Stimulated activated CD8-positive, alpha-beta memory T cell treated with anti-CD3 and anti-CD28 coated beads, Interleukin-7, amount 100 ng/mL, for 4 hours (primary cell): ENCODE measurements around the gene POC1A.
A peak's percentile ranks its signal among the peaks of the same experiment; 100 is the strongest.

Experiments
- DNase-seq, 2 donors: peaks; one replicate each; pipeline ENCODE4 v3.0.0-alpha.2; 2020; ENCODE audit warnings: low read depth in 2 of 2

The POC1A gene

GRCh38 chr3:52154135-52155094, at the start of gene POC1A:
TSS of gene POC1A (minus strand) at chr3:52154423. CDS start at chr3:52154372, 51 bp downstream.
- DNase-seq, result peak; percentile 70 to 83

DNA sequence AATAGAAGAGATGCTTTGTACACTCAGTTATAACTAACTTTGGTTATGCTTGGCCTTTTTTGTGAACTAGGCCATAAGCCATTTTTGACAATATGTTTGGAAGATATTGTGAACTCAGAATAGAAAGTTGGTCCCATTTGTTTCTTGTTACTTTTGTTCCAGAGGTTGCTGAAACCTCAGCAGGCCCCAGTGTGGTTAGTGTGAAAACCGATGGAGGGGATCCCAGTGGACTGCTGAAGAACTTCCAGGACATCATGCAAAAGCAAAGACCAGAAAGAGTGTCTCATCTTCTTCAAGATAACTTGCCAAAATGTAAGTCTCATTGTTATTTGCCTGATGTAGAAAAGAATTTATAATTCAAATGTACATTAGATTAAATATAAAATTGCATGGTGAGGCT, 49.5 kb upstream of the POC1A start:
- no peak for DNase-seq

- DNase-seq, result no peak
Measured at GRCh38 chr3:52202384-52203077, 48.3 kb upstream of the POC1A start.

DNA sequence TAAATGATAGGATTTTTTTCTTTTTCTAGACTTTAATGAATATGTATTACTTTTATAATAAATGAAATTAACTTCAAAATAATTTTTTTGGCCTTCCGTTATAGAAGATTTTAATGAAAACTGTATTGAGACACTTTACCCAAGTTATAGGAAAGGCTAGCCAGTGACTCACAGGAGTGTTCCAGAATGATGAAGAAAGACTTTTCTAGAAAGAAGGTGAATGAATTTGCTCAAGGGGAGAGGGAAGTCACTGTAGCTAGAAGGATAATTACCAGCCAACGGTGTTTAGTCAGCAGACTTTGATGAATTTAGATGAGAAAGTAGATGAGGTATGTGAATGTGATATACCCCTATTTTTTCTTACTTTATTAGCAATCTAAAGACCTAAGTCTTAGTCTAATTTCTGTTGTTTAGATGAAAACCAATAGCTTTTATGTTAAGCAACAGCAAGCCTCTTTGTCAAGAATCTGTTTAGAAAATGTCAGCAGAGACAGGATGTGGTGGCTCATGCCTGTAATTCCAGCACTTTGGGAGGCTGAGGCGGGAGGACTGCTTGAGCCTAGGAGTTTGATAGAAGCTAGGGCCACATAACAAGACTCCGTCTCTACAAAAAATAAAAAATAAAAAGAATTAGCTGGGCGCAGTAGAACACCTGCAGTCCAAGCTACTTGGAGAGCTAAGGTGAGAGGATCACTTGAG, 46.9 kb upstream of the POC1A start:
- no peak for DNase-seq

GRCh38 chr3:52198643-52199608, 44.7 kb upstream of the POC1A start:
- DNase-seq, result no peak

- peak; percentile 83 to 90 for DNase-seq
Measured at GRCh38 chr3:52197842-52198625, 43.8 kb upstream of the POC1A start, which contains the start of gene ALAS1. TSS of gene ALAS1 (plus strand) at chr3:52198160. CDS start at chr3:52199242, 1,082 bp downstream.

DNA sequence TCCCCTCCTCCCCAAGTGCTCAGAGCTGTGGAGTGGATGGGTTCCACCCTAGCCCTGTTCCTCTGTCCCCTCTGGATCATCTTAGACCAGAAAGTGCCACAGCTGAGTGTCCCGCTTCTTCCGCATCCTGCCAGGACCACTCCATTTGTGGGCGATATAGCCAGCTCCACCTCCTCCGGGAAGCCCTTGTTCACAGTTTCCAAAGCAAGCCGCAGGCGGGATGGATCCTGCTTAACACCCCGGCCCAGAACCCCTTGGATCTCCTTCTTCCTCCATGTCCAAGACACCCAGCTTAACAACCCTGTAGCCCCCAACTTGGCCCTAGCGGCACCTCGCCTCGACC, 43.2 kb upstream of the POC1A start:
- no peak for DNase-seq

DNA sequence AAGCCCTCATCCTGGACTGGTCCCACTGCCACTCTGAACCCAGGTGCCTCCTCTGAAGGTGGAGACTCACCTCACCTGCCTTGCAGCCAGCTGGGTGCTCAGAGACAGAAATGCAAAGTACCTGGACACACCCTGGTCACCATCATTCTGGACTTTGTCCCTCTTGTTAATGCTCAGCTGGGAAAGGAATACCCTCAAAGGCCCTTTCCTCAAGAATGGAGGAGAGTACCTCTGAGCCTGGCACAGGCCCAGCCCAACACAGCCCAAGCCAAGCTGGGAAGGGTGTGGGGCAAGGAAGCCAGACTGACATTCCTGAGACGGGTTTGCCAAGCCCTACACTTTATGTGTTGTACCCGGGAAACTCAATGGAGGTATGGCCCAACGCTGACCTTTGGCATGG, 42.8 kb upstream of the POC1A start:
- DNase-seq, result no peak

DNA sequence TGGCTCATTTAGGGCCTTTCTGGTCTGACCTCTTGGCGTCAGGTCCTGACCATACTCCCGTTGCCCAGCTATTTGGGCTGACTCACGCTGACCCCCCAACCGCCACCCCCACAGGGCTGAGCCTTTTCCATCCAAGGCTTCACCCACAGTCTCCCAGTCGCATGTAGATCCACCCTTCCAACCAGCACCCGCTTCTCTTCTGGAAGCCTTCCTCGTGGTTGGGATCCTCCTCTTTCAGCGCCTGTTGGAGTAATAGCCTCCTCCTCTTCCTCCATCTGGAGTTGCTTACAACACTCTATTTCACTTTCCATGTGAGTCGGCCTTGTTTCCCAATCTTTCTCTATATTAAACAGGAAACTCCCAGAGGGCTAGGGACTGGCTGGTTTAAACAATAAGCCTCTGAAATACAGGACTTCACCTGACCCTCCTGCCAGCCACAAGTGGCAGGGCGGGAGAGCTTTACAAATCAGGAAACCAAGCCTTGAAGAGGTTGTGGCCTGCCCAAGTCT, 41.7 kb upstream of the POC1A start:
- DNase-seq, result no peak

DNA sequence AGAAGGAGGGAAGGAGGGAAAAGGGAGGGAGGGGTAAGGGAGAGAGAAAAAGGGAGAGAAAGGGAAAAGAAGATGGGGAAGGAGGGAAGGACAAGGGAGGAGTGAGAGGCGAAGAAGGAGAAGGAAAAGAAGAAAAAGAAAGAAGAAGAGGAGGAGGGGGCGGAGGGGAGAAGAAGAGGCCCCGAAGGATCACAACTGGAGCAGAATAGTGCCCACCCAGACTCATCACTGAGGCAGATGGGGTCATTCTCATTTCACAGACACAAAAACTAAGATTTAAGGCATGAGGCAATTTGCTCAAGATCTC, 41.0 kb upstream of the POC1A start:
- no peak for DNase-seq

DNA sequence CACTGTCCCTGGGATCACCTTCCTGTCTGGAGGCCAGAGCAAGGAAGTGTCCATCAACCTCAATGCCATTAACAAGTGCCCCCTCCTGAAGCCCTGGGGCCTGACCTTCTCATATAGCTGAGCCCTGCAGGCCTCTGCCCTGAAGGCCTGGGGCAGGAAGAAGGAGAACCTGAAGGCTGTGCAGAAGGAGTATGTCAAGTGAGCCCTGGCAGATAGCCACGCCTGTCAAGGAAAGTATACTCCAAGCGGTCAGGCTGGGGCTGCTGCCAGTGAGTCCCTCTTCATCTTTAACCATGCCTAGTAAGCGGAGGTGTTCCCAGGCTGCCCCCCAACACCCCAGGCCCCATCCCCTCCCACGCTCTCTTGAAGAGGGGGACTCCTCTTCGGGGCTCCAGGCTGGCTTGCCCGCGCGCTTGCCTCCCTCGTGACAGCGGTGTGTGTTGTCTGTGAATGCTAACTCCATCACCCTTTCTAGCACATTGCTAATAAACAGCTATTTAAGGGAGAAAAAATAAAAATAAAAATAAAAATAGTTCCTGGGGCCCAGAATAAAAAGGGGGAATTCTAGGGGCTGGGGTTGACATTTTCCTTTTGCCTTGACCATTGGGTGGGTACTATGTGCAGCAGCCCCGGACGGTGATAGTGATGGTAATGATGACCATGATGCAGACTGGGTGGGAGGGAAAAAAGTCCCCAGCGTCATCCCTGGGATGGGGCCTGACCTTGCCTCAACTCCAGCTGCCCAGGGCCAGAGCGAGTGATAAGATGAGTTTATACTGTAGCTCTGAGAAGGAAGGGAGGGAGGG, 40.5 kb upstream of the POC1A start:
- DNase-seq, result no peak

GRCh38 chr3:52193065-52193464, 38.8 kb upstream of the POC1A start:
- no peak for DNase-seq

DNA sequence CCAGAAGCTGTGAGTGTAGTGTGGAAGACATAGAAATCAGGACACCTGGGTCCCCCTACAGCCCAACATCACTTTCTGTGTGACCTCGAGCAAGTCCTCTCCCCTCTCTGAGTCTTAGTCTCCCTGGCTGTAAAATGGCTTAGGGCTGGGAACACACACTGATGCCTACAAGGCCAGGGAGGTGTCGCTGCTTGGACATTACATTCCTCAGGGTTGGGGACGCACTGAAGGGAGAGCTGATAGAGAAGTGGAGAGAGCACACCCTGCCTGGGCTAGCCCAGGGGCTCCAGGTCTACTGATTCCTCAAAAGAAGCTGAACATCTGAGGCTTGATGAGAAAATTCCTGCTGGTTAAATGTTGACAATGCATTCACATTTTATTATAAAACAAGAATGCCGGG, 37.4 kb upstream of the POC1A start:
- DNase-seq, result no peak

DNA sequence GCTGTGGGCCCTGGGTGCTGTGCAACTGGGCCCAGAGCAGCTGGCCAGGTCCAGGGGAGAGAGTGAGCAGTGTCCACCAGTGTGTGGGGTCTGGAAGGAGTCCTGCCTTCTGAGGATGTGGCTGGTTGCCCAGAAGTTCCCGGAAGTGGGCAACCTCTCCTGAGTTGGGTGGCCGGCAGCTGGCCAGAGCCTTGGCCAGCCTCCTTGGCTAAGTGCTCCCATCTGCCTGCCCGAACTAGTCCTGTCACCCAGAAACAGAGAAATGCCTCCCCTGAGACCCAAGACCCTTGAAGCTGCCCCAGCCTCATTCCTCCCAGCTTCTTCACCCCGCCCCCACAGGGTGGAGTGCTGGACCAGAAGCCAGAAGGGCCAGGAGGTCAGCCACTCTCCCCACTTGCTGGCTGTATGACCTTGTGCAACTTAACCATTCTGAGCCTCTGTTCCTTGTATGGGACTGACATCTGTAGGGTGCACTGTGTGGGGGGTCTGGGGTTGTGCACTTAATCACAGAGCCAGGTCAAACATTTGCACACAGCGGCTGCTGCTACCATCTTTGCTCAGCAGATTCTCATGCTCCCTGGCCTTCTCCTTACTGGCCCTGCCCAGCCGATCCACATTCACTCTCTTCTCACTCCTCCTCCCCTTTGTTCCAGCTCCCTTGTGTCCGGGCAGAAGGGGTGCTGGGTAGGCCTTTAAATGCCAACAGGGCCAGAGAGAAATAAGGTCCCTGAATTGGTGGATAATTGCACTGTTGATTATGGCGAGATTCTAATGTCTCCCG, 36.3 kb upstream of the POC1A start:
- DNase-seq, result no peak

DNA sequence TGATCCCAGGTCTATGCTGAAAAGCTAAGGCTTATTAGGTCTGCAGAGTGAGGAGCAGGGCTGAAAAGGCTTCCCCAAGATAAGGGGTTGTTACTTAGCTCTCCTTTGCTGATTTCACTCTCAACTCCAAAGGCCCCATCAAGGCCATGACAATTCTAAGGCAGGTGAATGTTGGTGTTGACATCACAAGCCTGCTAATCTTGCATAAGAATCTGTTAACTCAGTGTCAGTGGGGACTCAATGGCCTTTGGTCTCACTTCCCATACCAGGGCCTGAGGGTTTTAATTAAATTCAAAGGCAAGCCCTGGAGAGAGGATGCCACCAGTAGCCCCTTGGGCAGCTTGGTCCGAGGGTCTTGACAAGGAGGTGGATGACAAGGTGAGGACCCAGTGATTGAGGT, 34.3 kb upstream of the POC1A start:
- DNase-seq, result no peak

- no peak for DNase-seq
Measured at GRCh38 chr3:52186729-52187128, 32.5 kb upstream of the POC1A start.

GRCh38 chr3:52185837-52186236, 31.6 kb upstream of the POC1A start:
- no peak for DNase-seq

GRCh38 chr3:52185311-52185710, 31.1 kb upstream of the POC1A start:
- no peak for DNase-seq

- no peak for DNase-seq
Measured at GRCh38 chr3:52184690-52185089, 30.5 kb upstream of the POC1A start.
